ENCODE results near the gene CEP295NL. TPM values are rescaled to one million over a fixed set of nuclear protein-coding genes. Genes with fewer than 3 reads are reported as not detected.

The CEP295NL gene
- polyA plus RNA-seq, 3 donors, result 0.38 to 0.81 TPM; not detected in 1

DNA sequence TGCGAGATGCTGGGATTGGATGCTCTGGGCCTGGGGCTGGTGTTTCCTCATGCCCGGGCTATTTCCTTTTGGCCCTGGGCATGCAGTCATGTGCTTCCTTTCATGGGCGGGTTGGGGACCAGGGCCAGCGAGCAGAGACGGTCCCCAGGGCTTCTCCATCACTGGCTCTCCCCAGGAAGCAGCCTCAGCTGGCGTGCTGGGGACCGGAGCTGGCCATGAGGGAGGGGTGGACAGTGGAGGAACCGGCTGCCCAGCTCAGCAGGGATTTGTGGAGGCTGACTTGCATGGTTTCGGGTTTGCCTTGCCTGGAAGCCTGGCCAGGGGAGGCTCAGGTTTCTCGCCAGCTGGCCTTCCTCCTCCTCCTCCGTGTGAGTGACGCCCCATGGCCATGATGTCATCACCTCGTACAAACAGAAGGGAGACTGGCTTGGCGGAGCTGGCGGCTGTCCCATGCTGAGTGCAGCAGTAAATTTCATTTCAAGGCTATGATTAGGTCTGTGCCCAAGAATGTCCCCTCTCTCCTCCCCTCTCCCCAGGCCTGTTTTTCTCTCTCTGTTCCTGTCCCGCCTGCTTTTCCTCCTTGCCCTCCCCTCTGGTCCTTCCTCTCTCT lies 31.1 kb upstream of the CEP295NL start:
- H3K9me3 ChIP-seq (replicated peaks in 1 of 2; ENCODE audit: control insufficient read depth in 1 of 2, insufficient read depth in 1 of 2, low read length in 2 of 2), result no peaks in the 10 kb centered on the region
- peak overlapping the region; percentile 22 for H3K9ac ChIP-seq (ENCODE audit: insufficient read depth, low read length, poor library complexity, severe bottlenecking)
- H3K27ac Mint-ChIP-seq, result peak overlapping the region; percentile 76 to 95 (median 90)
- peak overlapping the region; percentile 40 for H3K4me2 ChIP-seq (replicated peaks; ENCODE audit: extremely low read depth, low read length, poor library complexity, severe bottlenecking)
- H3K27me3 ChIP-seq (ENCODE audit: control insufficient read depth in 2 of 2, insufficient read depth in 2 of 2, low read length in 2 of 2), result no peaks in the 10 kb centered on the region
- TF ChIP-seq, protein P1, sequence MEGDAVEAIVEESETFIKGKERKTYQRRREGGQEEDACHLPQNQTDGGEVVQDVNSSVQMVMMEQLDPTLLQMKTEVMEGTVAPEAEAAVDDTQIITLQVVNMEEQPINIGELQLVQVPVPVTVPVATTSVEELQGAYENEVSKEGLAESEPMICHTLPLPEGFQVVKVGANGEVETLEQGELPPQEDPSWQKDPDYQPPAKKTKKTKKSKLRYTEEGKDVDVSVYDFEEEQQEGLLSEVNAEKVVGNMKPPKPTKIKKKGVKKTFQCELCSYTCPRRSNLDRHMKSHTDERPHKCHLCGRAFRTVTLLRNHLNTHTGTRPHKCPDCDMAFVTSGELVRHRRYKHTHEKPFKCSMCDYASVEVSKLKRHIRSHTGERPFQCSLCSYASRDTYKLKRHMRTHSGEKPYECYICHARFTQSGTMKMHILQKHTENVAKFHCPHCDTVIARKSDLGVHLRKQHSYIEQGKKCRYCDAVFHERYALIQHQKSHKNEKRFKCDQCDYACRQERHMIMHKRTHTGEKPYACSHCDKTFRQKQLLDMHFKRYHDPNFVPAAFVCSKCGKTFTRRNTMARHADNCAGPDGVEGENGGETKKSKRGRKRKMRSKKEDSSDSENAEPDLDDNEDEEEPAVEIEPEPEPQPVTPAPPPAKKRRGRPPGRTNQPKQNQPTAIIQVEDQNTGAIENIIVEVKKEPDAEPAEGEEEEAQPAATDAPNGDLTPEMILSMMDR (IDR thresholded peaks at IDR 0.05), result no peak
- intact Hi-C loops (cut with micrococcal nuclease), result loop anchor here in 1 of 2 donors (5.0 kb wide), 1 partner anchor 33 kb away; no protein-coding TSS in a partner anchor
- peaks cover 6 to 10% (median 7%) of the 10 kb centered on the region in 3 donors for H3K27me3 Mint-ChIP-seq (ENCODE audit: low read depth in 3 of 3)
- peak overlapping the region; percentile 62 for H2AFZ ChIP-seq (ENCODE audit: insufficient read depth, low read depth, low read length, poor library complexity, severe bottlenecking)
- H3K36me3 ChIP-seq (replicated peaks in 1 of 2; ENCODE audit: control insufficient read depth in 1 of 2, insufficient read depth in 2 of 2, low read length in 2 of 2), result no peaks in the 10 kb centered on the region
- H3K79me2 ChIP-seq (ENCODE audit: insufficient read depth, low read length), result no peaks in the 10 kb centered on the region
- WGBS (ENCODE audit: insufficient coverage), result 19% methylated on average over 10 of the region's 16 CpGs
- DNase-seq, result peak; percentile 56 to 71 (median 62)
- H3K27ac ChIP-seq (ENCODE audit: low read depth in 1 of 2, low read length in 2 of 2), result peak overlapping the region; percentile 48 to 59
- no peaks in the 10 kb centered on the region for H3K9me3 Mint-ChIP-seq
- H3K4me1 Mint-ChIP-seq, result peaks cover 22% of the 10 kb centered on the region
- no peaks in the 10 kb centered on the region for H4K20me1 ChIP-seq (ENCODE audit: insufficient read depth, low read length)
- H3K4me1 ChIP-seq (ENCODE audit: control insufficient read depth in 1 of 2, insufficient read depth in 2 of 2, low read length in 2 of 2), result peaks cover 18 to 21% of the 10 kb centered on the region in 2 donors
- peak overlapping the region in 1 of 3 experiments; percentile 32 for H3K4me3 ChIP-seq (replicated peaks in 1 of 3; ENCODE audit: low read depth in 2 of 3, low read length in 3 of 3)
- H3K4me3 Mint-ChIP-seq, result peak overlapping the region; percentile 7 to 54
- peaks cover 0 to 2% of the 10 kb centered on the region in 2 donors for H3K36me3 Mint-ChIP-seq

DNA sequence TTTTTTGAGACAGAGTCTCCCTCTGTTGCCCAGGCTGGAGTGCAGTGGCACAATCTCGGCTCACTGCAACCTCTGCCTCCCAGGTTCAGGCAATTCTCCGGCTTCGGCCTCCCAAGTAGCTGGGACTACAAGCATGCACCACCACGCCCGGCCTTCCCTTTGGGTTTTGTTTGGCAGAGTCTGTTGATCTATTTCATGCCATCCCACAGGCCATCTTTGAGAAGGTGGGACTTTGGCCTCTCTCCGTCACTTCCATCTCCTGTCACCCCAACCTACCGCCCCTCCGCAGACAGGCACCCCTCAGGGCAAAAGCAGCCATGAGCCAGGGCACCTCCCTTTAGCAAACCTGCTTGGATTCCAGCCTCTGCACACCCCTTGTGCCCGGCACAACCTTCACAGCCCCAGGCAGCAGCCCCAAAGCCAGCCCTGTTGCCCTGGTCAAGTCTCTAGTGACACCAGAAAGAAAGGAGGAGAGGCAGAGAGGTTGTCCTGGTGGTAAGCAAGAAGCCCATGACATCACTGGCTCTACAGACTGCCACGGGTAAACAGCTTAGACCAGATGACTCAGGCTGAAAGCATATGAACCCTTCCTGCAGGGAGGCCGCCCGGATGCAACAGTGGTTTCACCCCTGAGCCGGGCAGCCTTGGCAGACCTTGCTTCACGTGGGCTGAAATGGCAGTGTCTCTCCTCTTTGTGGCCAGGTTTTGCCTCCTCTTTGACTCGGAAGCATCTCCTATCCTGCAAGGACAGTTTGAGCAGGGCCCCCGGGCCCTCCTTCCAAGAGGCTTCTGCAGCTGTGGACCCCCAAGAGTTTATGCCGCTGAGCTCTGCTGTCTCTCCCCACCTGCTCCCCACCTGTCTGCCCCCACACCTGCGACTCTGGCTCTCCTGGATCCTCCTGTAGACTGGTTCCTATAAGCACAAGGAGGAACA lies 30.3 kb upstream of the CEP295NL start:
- peak overlapping the region; percentile 62 for H2AFZ ChIP-seq (ENCODE audit: insufficient read depth, low read depth, low read length, poor library complexity, severe bottlenecking)
- Mint-ChIP-seq H3K36me3 (peaks cover 0 to 2% of the 10 kb centered on the region in 2 donors), H3K9me3 (no peaks in the 10 kb centered on the region), H3K4me3 (peak overlapping the region; percentile 35 to 54), H3K4me1 (peaks cover 22% of the 10 kb centered on the region), H3K27me3 (ENCODE audit: low read depth in 3 of 3) (peaks cover 4 to 11% (median 8%) of the 10 kb centered on the region in 3 donors), H3K27ac (peak overlapping the region; percentile 78 to 95 (median 90))
- peak overlapping the region; percentile 48 to 59 for H3K27ac ChIP-seq (ENCODE audit: low read depth in 1 of 2, low read length in 2 of 2)
- TF ChIP-seq, protein P1 (IDR thresholded peaks at IDR 0.05), result no peak
- peak; percentile 66 to 79 (median 69) for DNase-seq
- H3K27me3 ChIP-seq (ENCODE audit: control insufficient read depth in 2 of 2, insufficient read depth in 2 of 2, low read length in 2 of 2), result no peaks in the 10 kb centered on the region
- H3K4me2 ChIP-seq (replicated peaks; ENCODE audit: extremely low read depth, low read length, poor library complexity, severe bottlenecking), result peak overlapping the region; percentile 40
- H3K9me3 ChIP-seq (replicated peaks in 1 of 2; ENCODE audit: control insufficient read depth in 1 of 2, insufficient read depth in 1 of 2, low read length in 2 of 2), result no peaks in the 10 kb centered on the region
- H3K4me1 ChIP-seq (ENCODE audit: control insufficient read depth in 1 of 2, insufficient read depth in 2 of 2, low read length in 2 of 2), result peaks cover 18 to 21% of the 10 kb centered on the region in 2 donors
- WGBS (ENCODE audit: insufficient coverage), result 72% methylated on average over 15 of the region's 18 CpGs
- intact Hi-C loops (cut with micrococcal nuclease), result loop anchor here in 1 of 2 donors (5.0 kb wide), 1 partner anchor 34 kb away; no protein-coding TSS in a partner anchor
- no peaks in the 10 kb centered on the region for H3K36me3 ChIP-seq (replicated peaks in 1 of 2; ENCODE audit: control insufficient read depth in 1 of 2, insufficient read depth in 2 of 2, low read length in 2 of 2)
- H3K9ac ChIP-seq (ENCODE audit: insufficient read depth, low read length, poor library complexity, severe bottlenecking), result no peak overlapping the region
- peak overlapping the region in 1 of 3 experiments; percentile 32 for H3K4me3 ChIP-seq (replicated peaks in 1 of 3; ENCODE audit: low read depth in 2 of 3, low read length in 3 of 3)
- no peaks in the 10 kb centered on the region for H4K20me1 ChIP-seq (ENCODE audit: insufficient read depth, low read length)
- H3K79me2 ChIP-seq (ENCODE audit: insufficient read depth, low read length), result no peaks in the 10 kb centered on the region

All from CD14-positive monocyte (primary cell).